PC-9 (cell line): ENCODE results near the gene PRPF40A. TPM values are rescaled to one million over a fixed set of nuclear protein-coding genes. Genes with fewer than 3 reads are reported as not detected.

ENCODE experiments used
- BruUV-seq: library from RNA; stranded (reverse); fragments of 400-500 nt; replicated peaks from 2 replicates; lab custom pipeline; 2021; lab: Mats Ljungman, UMichigan
- CTCF ChIA-PET: fragments of 300-600 bp; sonication (Branson Sonifier 250); formaldehyde crosslinking; loops from one replicate; lab custom pipeline; 2022; ENCODE audit warnings: antibody characterized with exemption; lab: Charles Lee
- POLR2A ChIA-PET: fragments of 300-600 bp; sonication (Branson Sonifier 250); formaldehyde crosslinking; loops from one replicate; lab custom pipeline; 2022; ENCODE audit warnings: antibody characterized with exemption; ENCODE audit not compliant: unreplicated experiment; lab: Charles Lee
- DNase-seq, 2 experiments: peaks; one replicate each; pipeline versions ENCODE4 v3.0.0 to v3.0.0-alpha.2; 2015 to 2022; ENCODE audit warnings: mixed read lengths in 1 of 2
- H2AFZ ChIP-seq: fragments of 200-600 bp; sonication (generic); 2 replicates; pipeline ENCODE4 v1.8.1; 2017; ENCODE audit warnings: antibody characterized with exemption
- H3F3A ChIP-seq: fragments of 200-600 bp; sonication (generic); 2 replicates; pipeline ENCODE4 v1.8.1; 2017; ENCODE audit warnings: antibody characterized with exemption, mild to moderate bottlenecking, low read depth; ENCODE audit not compliant: insufficient read depth
- H3K27ac ChIP-seq: fragments of 200-600 bp; sonication (generic); 2 replicates; pipeline ENCODE4 v1.6.1; 2016; ENCODE audit warnings: mixed run types
- H3K27me3 ChIP-seq: fragments of 200-600 bp; sonication (generic); 2 replicates; pipeline ENCODE4 v1.6.1; 2016; ENCODE audit warnings: low read depth, mixed run types; ENCODE audit not compliant: insufficient read depth
- H3K36me3 ChIP-seq: fragments of 200-600 bp; sonication (generic); 2 replicates; pipeline ENCODE4 v1.6.1; 2016; ENCODE audit warnings: low read depth, mixed run types
- H3K4me1 ChIP-seq: fragments of 200-600 bp; sonication (generic); replicated peaks from 2 replicates; pipeline ENCODE4 v1.6.1; 2016; ENCODE audit warnings: mixed run types; ENCODE audit not compliant: insufficient read depth
- H3K4me2 ChIP-seq: fragments of 200-600 bp; sonication (generic); 2 replicates; pipeline ENCODE4 v1.6.1; 2017; ENCODE audit warnings: mixed run types
- H3K4me3 ChIP-seq: fragments of 200-600 bp; sonication (generic); 2 replicates; pipeline ENCODE4 v1.6.1; 2016; ENCODE audit warnings: mixed run types
- H3K79me2 ChIP-seq: fragments of 200-600 bp; sonication (generic); 2 replicates; pipeline ENCODE4 v1.6.1; 2017; ENCODE audit warnings: low read depth, mixed run types
- H3K9me2 ChIP-seq: fragments of 200-600 bp; sonication (generic); 2 replicates; pipeline ENCODE4 v1.8.1; 2017; ENCODE audit warnings: mild to moderate bottlenecking; ENCODE audit not compliant: insufficient read depth
- H3K9me3 ChIP-seq: fragments of 200-600 bp; sonication (generic); 2 replicates; pipeline ENCODE4 v1.8.1; 2016; ENCODE audit warnings: low read depth; ENCODE audit not compliant: insufficient read depth
- H4K20me1 ChIP-seq: fragments of 200-600 bp; sonication (generic); 2 replicates; pipeline ENCODE4 v1.8.1; 2017; ENCODE audit not compliant: insufficient read depth
- EZH2 ChIP-seq: fragments of 200-600 bp; sonication (generic); IDR thresholded peaks from 2 replicates; pipeline ENCODE4 v1.8.0; 2017; ENCODE audit warnings: antibody characterized with exemption, low read depth
- intact Hi-C: fragments of 100-400 bp; cut with micrococcal nuclease; formaldehyde crosslinking; loops from one replicate; pipeline ENCODE4 v1.10.0; 2022; ENCODE audit not compliant: unreplicated experiment
- total RNA-seq: library from RNA; stranded (reverse); gene quantifications from 2 replicates; pipeline ENCODE4 v1.2.3, GENCODE V29; 2021
- TF ChIP-seq, protein P1 (sequence below): fragments of 200-600 bp; sonication (generic); conservative IDR thresholded peaks from 2 replicates; pipeline ENCODE4 v1.6.1; 2017; ENCODE audit warnings: mixed run types, antibody characterized with exemption, mild to moderate bottlenecking, moderate library complexity

Gene PRPF40A
- total RNA-seq, 1 experiment from 2014 or later = 94.1 TPM

DNA sequence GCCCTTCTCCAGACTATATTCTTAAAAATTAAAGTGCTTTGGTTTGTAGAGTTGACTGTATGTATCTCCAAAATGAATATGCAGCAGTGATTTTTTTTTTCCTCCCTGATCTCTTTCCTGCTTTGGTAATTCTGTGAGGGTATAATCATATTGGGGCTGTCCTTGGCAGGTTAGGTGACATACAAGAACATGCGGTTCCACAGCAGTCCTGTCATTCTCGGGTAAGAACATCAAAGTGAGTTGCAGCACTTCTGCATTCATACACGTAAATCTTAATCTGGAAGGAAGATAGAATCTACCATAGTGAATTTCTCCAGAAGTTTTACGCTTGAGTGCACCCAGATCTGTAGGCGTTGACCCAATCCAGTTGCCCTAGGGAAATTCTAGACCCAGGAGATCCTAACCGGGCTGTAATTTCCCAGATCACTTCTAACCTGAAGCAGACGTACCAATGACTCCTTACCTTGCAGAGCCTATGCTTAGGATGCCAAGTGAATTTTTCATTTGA lies 109.4 kb downstream of the PRPF40A start:
- BruUV-seq = no TSS peak
- CTCF ChIA-PET = no interaction called here
- H3K27me3 ChIP-seq = no peaks in the 10 kb centered on the region
- no peak overlapping the region for H3K27ac ChIP-seq
- no peaks in the 10 kb centered on the region for H3K9me2 ChIP-seq
- no peak overlapping the region for H3K4me2 ChIP-seq
- no peaks in the 10 kb centered on the region for H3K79me2 ChIP-seq
- H2AFZ ChIP-seq = no peak overlapping the region
- no peaks in the 10 kb centered on the region for H4K20me1 ChIP-seq
- H3K4me3 ChIP-seq = no peak overlapping the region
- no peaks in the 10 kb centered on the region for H3K9me3 ChIP-seq
- H3F3A ChIP-seq = 0 out of 2 replicates have a peak, but pooled peaks cover 5% of the 10 kb centered on the region
- POLR2A ChIA-PET = no interaction called here
- no peaks in the 10 kb centered on the region; the same call in 1 of the 2 replicates for H3K36me3 ChIP-seq
- no peak for DNase-seq
- intact Hi-C loops = no loop called here
- TF ChIP-seq, protein P1, sequence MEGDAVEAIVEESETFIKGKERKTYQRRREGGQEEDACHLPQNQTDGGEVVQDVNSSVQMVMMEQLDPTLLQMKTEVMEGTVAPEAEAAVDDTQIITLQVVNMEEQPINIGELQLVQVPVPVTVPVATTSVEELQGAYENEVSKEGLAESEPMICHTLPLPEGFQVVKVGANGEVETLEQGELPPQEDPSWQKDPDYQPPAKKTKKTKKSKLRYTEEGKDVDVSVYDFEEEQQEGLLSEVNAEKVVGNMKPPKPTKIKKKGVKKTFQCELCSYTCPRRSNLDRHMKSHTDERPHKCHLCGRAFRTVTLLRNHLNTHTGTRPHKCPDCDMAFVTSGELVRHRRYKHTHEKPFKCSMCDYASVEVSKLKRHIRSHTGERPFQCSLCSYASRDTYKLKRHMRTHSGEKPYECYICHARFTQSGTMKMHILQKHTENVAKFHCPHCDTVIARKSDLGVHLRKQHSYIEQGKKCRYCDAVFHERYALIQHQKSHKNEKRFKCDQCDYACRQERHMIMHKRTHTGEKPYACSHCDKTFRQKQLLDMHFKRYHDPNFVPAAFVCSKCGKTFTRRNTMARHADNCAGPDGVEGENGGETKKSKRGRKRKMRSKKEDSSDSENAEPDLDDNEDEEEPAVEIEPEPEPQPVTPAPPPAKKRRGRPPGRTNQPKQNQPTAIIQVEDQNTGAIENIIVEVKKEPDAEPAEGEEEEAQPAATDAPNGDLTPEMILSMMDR = no peak
- TF ChIP-seq EZH2 = no peak
- peaks cover 14% of the 10 kb centered on the region; the same call in 1 of the 2 replicates for H3K4me1 ChIP-seq

DNA sequence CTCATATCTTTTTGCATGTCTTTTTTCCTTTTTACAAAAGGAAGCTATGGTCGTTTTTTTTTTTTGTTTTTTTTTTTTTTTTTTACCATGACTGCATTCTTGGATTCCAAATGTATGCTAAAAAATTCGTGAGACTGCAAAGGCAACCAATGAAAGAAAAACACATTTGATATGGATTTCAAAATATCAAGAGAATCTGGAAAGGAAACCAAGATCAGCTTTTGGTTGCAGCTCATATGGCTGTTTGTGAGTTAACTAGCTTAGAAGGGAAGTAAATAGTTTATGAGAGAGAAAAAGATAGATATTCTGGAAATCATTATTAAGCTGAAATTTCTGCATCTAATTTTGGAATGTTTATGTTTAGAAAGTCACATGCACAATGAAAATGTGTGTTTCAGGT lies 110.3 kb downstream of the PRPF40A start:
- intact Hi-C loops = no loop called here
- H3K79me2 ChIP-seq = no peaks in the 10 kb centered on the region
- H2AFZ ChIP-seq = no peak overlapping the region
- ChIA-PET CTCF (no interaction called here), POLR2A (interaction anchor here (0.7 kb wide), 2 partner anchors 37 to 594 kb away, joined by 3 to 10 read pairs; no protein-coding TSS in a partner anchor)
- no peaks in the 10 kb centered on the region; the same call in 1 of the 2 replicates for H3K36me3 ChIP-seq
- H3K27me3 ChIP-seq = no peaks in the 10 kb centered on the region
- peaks cover 4% of the 10 kb centered on the region; the same call in 1 of the 2 replicates for H3K4me1 ChIP-seq
- no peak overlapping the region for H3K27ac ChIP-seq
- H3F3A ChIP-seq = 0 out of 2 replicates have a peak, but pooled peaks cover 5% of the 10 kb centered on the region
- no peaks in the 10 kb centered on the region for H3K9me3 ChIP-seq
- no TSS peak for BruUV-seq
- no peak overlapping the region for H3K4me3 ChIP-seq
- no peak for DNase-seq
- no peak overlapping the region for H3K4me2 ChIP-seq
- H4K20me1 ChIP-seq = no peaks in the 10 kb centered on the region
- TF ChIP-seq, protein P1 = no peak
- TF ChIP-seq EZH2 = no peak
- H3K9me2 ChIP-seq = no peaks in the 10 kb centered on the region

- CTCF ChIA-PET = no interaction called here
- H3K9me3 ChIP-seq = no peaks in the 10 kb centered on the region
- H3K27ac ChIP-seq = no peak overlapping the region
- intact Hi-C loops = no loop called here
- no peak overlapping the region for H3K4me3 ChIP-seq
- no peaks in the 10 kb centered on the region for H3K9me2 ChIP-seq
- no peaks in the 10 kb centered on the region for H3K4me1 ChIP-seq
- no peak for TF ChIP-seq EZH2
- TF ChIP-seq, protein P1 = no peak
- H3K36me3 ChIP-seq = no peaks in the 10 kb centered on the region; the same call in 1 of the 2 replicates
- POLR2A ChIA-PET = no interaction called here
- H4K20me1 ChIP-seq = no peaks in the 10 kb centered on the region
- H3K27me3 ChIP-seq = no peaks in the 10 kb centered on the region
- H3K4me2 ChIP-seq = no peak overlapping the region
- BruUV-seq = no TSS peak
- no peak overlapping the region for H2AFZ ChIP-seq
- H3K79me2 ChIP-seq = no peaks in the 10 kb centered on the region
- no peaks in the 10 kb centered on the region for H3F3A ChIP-seq
- DNase-seq = no peak
Measured at GRCh38 chr2:152606081-152606480, 111.2 kb downstream of the PRPF40A start.
